Liver (tissue), 9 donors: ENCODE data around the gene C19orf53. TPM values are rescaled to one million over a fixed set of nuclear protein-coding genes. Genes with fewer than 3 reads are reported as not detected.

ENCODE experiments used
- DNase-seq: peaks from one replicate; pipeline ENCODE4 v3.0.0-alpha.2; 2017; ENCODE audit warnings: low spot score
- H3K27ac ChIP-seq, 2 donors: one replicate each; pipeline ENCODE4 v1.7.0; 2013; ENCODE audit warnings: inconsistent platforms in 2 of 2, low read length in 2 of 2, control low read depth in 1 of 2, low read depth in 1 of 2, mild to moderate bottlenecking in 1 of 2
- H3K27me3 ChIP-seq, 4 donors: one replicate each; pipeline versions ENCODE4 v1.6.1 to v1.7.0; 2013; ENCODE audit warnings: low read length in 3 of 4, inconsistent platforms in 1 of 4, mild to moderate bottlenecking in 1 of 4, moderate library complexity in 1 of 4; ENCODE audit not compliant: control insufficient read depth in 4 of 4, insufficient read depth in 4 of 4
- H3K36me3 ChIP-seq, 4 donors: one replicate each; pipeline versions ENCODE4 v1.6.1 to v1.7.0; 2013; ENCODE audit warnings: low read length in 3 of 4, mild to moderate bottlenecking in 3 of 4, low read depth in 1 of 4, moderate library complexity in 1 of 4; ENCODE audit not compliant: control insufficient read depth in 4 of 4, insufficient read depth in 3 of 4
- H3K4me1 ChIP-seq, 4 donors: one replicate each; pipeline versions ENCODE4 v1.6.1 to v1.7.0; 2013; ENCODE audit warnings: low read length in 3 of 4, mild to moderate bottlenecking in 3 of 4, moderate library complexity in 1 of 4; ENCODE audit not compliant: control insufficient read depth in 4 of 4, insufficient read depth in 4 of 4
- H3K4me3 ChIP-seq, 3 donors: one replicate each; pipeline versions ENCODE4 v1.6.1 to v1.7.0; 2013; ENCODE audit warnings: low read length in 3 of 3, control low read depth in 1 of 3, low read depth in 1 of 3, mild to moderate bottlenecking in 1 of 3
- H3K9ac ChIP-seq, 2 donors: one replicate each; pipeline ENCODE4 v1.7.0; 2013; ENCODE audit warnings: low read length in 2 of 2, mild to moderate bottlenecking in 2 of 2, moderate library complexity in 2 of 2, control low read depth in 1 of 2, low read depth in 1 of 2
- H3K9me3 ChIP-seq, 4 donors: one replicate each; pipeline versions ENCODE4 v1.6.1 to v1.7.0; 2013; ENCODE audit warnings: low read length in 3 of 4; ENCODE audit not compliant: control insufficient read depth in 4 of 4
- CTCF ChIP-seq: fragments of 150-350 bp; IDR thresholded peaks from 2 replicates; pipeline ENCODE4 v1.5.1; 2017; ENCODE audit warnings: improper control_type of control experiment, low read depth, low read length; ENCODE audit not compliant: missing input control
- EGR1 ChIP-seq, 2 donors: IDR thresholded peaks; 2 replicates each; pipeline ENCODE4 v1.6.1; 2016 to 2018; ENCODE audit warnings: antibody characterized with exemption in 2 of 2, low read depth in 2 of 2
- FOXA1 ChIP-seq: IDR thresholded peaks from 2 replicates; pipeline ENCODE4 v1.6.1; 2016; ENCODE audit warnings: antibody characterized with exemption
- FOXA2 ChIP-seq: IDR thresholded peaks from 2 replicates; pipeline ENCODE4 v1.6.1; 2016; ENCODE audit warnings: antibody characterized with exemption
- GABPA ChIP-seq, 2 donors: IDR thresholded peaks in 1 of 2; conservative IDR thresholded peaks in 1 of 2; 2 replicates each; pipeline ENCODE4 v1.6.1; 2016; ENCODE audit warnings: antibody characterized with exemption in 2 of 2, mild to moderate bottlenecking in 1 of 2, moderate library complexity in 1 of 2
- HNF4A ChIP-seq, 2 donors: conservative IDR thresholded peaks; 2 replicates each; pipeline ENCODE4 v1.6.1; 2016; ENCODE audit warnings: antibody characterized with exemption in 2 of 2, mild to moderate bottlenecking in 2 of 2
- HNF4G ChIP-seq: IDR thresholded peaks from 2 replicates; pipeline ENCODE4 v1.6.1; 2016; ENCODE audit warnings: antibody characterized with exemption
- JUND ChIP-seq, 2 donors: IDR thresholded peaks; 2 replicates each; pipeline ENCODE4 v1.6.1; 2016; ENCODE audit warnings: antibody characterized with exemption in 2 of 2
- MAX ChIP-seq: IDR thresholded peaks from 2 replicates; pipeline ENCODE4 v1.6.1; 2016; ENCODE audit warnings: antibody characterized with exemption
- NR2F2 ChIP-seq: IDR thresholded peaks from 2 replicates; pipeline ENCODE4 v1.6.1; 2016; ENCODE audit warnings: antibody characterized with exemption
- RAD21 ChIP-seq, 2 donors: IDR thresholded peaks; 2 replicates each; pipeline ENCODE4 v1.6.1; 2016; ENCODE audit warnings: antibody characterized with exemption in 2 of 2, mild to moderate bottlenecking in 2 of 2
- REST ChIP-seq: IDR thresholded peaks from 2 replicates; pipeline ENCODE4 v1.6.1; 2016; ENCODE audit warnings: antibody characterized with exemption, mild to moderate bottlenecking
- RXRA ChIP-seq, 2 donors: IDR thresholded peaks; 2 replicates each; pipeline ENCODE4 v1.6.1; 2017 to 2018; ENCODE audit warnings: antibody characterized with exemption in 2 of 2, mild to moderate bottlenecking in 1 of 2
- SP1 ChIP-seq: IDR thresholded peaks from 2 replicates; pipeline ENCODE4 v1.6.1; 2018; ENCODE audit warnings: antibody characterized with exemption, mild to moderate bottlenecking
- TAF1 ChIP-seq: conservative IDR thresholded peaks from 2 replicates; pipeline ENCODE4 v1.6.1; 2016; ENCODE audit warnings: antibody characterized with exemption, mild to moderate bottlenecking
- YY1 ChIP-seq: IDR thresholded peaks from 2 replicates; pipeline ENCODE4 v1.6.1; 2016; ENCODE audit warnings: antibody characterized with exemption, mild to moderate bottlenecking
- ZBTB33 ChIP-seq: IDR thresholded peaks from 2 replicates; pipeline ENCODE4 v1.6.1; 2016; ENCODE audit warnings: antibody characterized with exemption
- WGBS: extraction: QIAGEN DNeasy Blood & Tissue Kit; methylation state at CpG from one replicate; pipeline ENCODE4 v1.1.7; 2013; 5-methylcytosine and 5-hydroxymethylcytosine counted together
- polyA plus RNA-seq, 2 donors: library from polyadenylated mRNA; stranded (reverse) in 1 of 2; unstranded in 1 of 2; fragments of 200-250 nt in 1 of 2; fragments of >200 nt in 1 of 2; fragmentation: Nextera tagmentation in 1 of 2; extraction: Ambion mirVana in 1 of 2; gene quantifications; one replicate each; pipeline versions ENCODE4 v1.2.1 to v1.2.3, GENCODE V29; 2013 to 2015
- total RNA-seq, 2 donors: library from RNA; depleted of rRNA; stranded (reverse); fragments of >200 nt; gene quantifications; one replicate each; pipeline ENCODE4 v1.2.3, GENCODE V29; 2014
- TF ChIP-seq, protein P1 (sequence below): IDR thresholded peaks from 2 replicates; pipeline ENCODE4 v1.6.1; 2016; ENCODE audit warnings: antibody characterized with exemption
- donor health status: healthy.
- donor health status: healthy.
- donor health status: healthy.
- donor health status: healthy.
- donor health status: healthy.

C19orf53 gene
- total and polyA plus RNA-seq, 4 donors = 18.5 to 88.5 (median 59.5) TPM

DNA sequence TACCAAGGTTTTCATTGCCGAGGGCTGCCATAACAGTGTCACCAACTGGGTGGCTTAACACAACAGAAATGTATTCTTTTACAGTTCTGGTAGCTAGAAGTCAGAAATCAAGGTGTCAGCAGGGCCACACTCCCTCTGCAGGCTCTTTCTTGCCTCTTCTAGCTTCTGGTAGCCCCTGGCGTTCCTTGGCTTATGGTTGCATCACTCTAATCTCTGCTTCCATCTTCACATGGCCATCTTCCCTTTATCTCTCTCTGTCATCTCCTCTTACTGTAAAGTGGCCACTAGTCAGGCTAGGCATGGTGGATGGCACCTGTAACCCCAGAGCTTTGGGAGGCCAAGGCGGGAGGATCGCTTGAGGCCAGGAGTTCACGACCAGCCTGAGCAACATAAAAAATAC is 47.9 kb upstream of the C19orf53 start:
- no peak for DNase-seq
- H3K27me3 ChIP-seq = no peaks in the 10 kb centered on the region
- peaks cover 0 to 5% (median 1%) of the 10 kb centered on the region in 4 donors for H3K4me1 ChIP-seq
- no peak overlapping the region for H3K4me3 ChIP-seq
- no peaks in the 10 kb centered on the region for H3K36me3 ChIP-seq
- TF ChIP-seq GABPA (IDR thresholded peaks at IDR 0.05 in 1 of 2, conservative IDR thresholded peaks at IDR 0.05 in 1 of 2) = no peak
- TF ChIP-seq HNF4G = no peak
- TF ChIP-seq, protein P1, sequence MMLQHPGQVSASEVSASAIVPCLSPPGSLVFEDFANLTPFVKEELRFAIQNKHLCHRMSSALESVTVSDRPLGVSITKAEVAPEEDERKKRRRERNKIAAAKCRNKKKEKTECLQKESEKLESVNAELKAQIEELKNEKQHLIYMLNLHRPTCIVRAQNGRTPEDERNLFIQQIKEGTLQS = no peak
- no peak for TF ChIP-seq FOXA2
- TF ChIP-seq CTCF = no peak
- H3K9me3 ChIP-seq = no peaks in the 10 kb centered on the region
- WGBS = 94% methylated on average over 5 of the region's 5 CpGs
- H3K9ac ChIP-seq = no peak overlapping the region
- H3K27ac ChIP-seq = no peak overlapping the region

DNA sequence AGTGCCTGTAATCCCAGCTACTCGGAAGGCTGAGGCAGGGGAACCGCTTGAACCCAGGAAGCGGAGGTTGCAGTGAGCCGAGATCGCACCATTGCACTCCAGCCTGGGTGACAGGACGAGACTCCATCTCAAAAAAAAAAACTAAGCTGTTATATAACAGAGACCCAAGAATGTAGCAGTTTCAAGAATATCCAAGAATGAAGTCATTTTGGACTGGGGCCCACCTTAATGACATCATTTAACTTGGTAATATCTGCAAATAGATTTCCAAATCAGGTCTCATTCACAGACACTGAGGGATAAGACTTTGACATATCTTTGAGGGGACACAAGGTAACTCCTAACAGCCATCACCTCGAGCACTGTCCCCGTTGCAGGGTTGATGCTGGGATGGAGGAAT is 46.5 kb upstream of the C19orf53 start:
- H3K9me3 ChIP-seq = no peaks in the 10 kb centered on the region
- H3K4me1 ChIP-seq = peaks cover 3 to 14% (median 9%) of the 10 kb centered on the region in 4 donors
- no peak overlapping the region for H3K4me3 ChIP-seq
- H3K9ac ChIP-seq = no peak overlapping the region
- no peaks in the 10 kb centered on the region for H3K27me3 ChIP-seq
- no peaks in the 10 kb centered on the region for H3K36me3 ChIP-seq
- 78% methylated on average over 8 of the region's 8 CpGs for WGBS
- TF ChIP-seq NR2F2 = no peak
- TF ChIP-seq YY1 = no peak
- TF ChIP-seq EGR1 (IDR thresholded peaks at IDR 0.05; ENCODE audit: low read depth in 2 of 2) = no peak
- TF ChIP-seq GABPA (IDR thresholded peaks at IDR 0.05 in 1 of 2, conservative IDR thresholded peaks at IDR 0.05 in 1 of 2) = no peak
- no peak for TF ChIP-seq SP1
- TF ChIP-seq CTCF = no peak
- TF ChIP-seq JUND (IDR thresholded peaks at IDR 0.05) = no peak
- no peak for TF ChIP-seq FOXA2
- no peak for TF ChIP-seq ZBTB33
- no peak for TF ChIP-seq FOXA1
- no peak for TF ChIP-seq REST
- TF ChIP-seq RAD21 (IDR thresholded peaks at IDR 0.05) = no peak
- TF ChIP-seq HNF4G = no peak
- TF ChIP-seq MAX = no peak
- TF ChIP-seq, protein P1 = no peak
- TF ChIP-seq RXRA (IDR thresholded peaks at IDR 0.05) = no peak
- TF ChIP-seq HNF4A (conservative IDR thresholded peaks at IDR 0.05) = no peak
- TF ChIP-seq TAF1 = no peak
- no peak for DNase-seq
- no peak overlapping the region for H3K27ac ChIP-seq
